Measurements from ENCODE around the gene FAM47A.
A peak's percentile ranks its signal among the peaks of the same experiment; 100 is the strongest.

Gene FAM47A

GRCh38 chrX:34132028-34132427, at the start of gene FAM47A:
Gene FAM47A (minus strand): TSS chrX:34132314. CDS start chrX:34132278, 36 bp downstream.
- FAIRE-seq: no peak

GRCh38 chrX:34147345-34147744, 15.2 kb upstream of the FAM47A start:
- FAIRE-seq: no peak

DNA sequence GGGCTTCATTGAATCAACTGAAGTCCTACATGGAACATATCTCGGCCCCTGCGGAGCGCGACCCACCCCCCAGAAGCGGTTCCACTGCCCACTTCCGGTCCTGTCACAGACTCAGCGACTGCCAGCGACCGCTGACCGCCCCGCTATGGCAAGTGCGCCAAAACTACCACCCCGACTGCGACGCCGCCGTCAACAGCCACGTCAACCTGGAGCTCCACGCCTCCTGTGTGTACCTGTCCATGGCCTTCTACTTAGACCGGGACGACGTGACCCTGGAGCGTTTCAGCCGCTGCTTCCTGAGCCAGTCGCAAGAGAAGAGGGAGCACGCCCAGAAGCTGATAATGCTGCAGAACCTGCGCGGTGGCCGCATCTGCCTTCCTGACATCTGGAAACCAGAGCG, 14.8 kb upstream of the FAM47A start:
- no peak for FAIRE-seq

DNA sequence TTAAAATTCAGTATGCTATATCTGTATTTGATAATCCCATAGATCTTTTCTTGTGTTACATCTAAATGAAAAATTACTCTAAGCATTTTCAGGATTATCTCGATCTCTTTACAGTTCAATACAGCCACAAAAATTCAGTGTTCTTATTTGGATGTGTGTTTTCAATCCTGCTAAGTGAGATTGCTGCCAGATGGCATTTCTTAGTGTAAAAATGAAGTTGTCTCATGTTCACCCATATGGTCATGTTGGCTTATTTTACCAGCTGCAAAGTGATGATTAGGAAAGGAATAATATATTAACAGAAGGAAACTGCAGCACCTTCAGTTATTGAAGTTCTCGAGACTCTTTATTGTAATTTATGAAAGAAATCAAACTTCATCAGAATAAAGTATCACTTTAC, 12.1 kb upstream of the FAM47A start:
- FAIRE-seq: no peak

- FAIRE-seq: no peak
Observed at GRCh38 chrX:34140816-34141215, 8.7 kb upstream of the FAM47A start.

GRCh38 chrX:34130980-34131744, 952 bp downstream of the FAM47A start:
- no peak for FAIRE-seq

- FAIRE-seq: no peak
Observed at GRCh38 chrX:34130501-34130900, 1.6 kb downstream of the FAM47A start.

DNA sequence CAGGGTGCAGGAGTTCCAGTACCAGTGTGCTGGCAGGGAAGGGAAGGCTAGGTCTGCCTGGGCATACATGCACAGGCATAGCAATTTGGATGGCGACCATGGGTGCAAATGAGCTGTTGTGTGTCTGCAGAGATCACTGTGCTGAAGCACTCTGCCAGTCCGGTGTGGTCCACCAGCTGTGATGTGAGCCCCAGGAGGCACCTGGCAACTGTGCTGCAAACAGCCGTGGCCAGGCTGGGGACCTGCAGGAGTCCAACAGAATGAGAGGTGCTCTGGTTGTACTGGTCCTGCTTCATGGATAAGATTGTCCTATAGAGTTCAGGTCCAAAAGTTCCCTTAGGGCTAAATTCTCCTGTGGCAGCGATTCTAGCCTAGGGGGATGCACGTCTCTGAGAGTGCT, 6.1 kb downstream of the FAM47A start:
- FAIRE-seq: no peak

- FAIRE-seq: peak; percentile 5
Observed at GRCh38 chrX:34119122-34119521, 13.0 kb downstream of the FAM47A start.

- FAIRE-seq: no peak
Observed at GRCh38 chrX:34112459-34112858, 19.7 kb downstream of the FAM47A start.
